GM12801 (cell line): ENCODE measurements around the gene WDR86.

Experiments used
- TF ChIP-seq, protein P1 (sequence below): IDR thresholded peaks from one replicate; pipeline ENCODE4 v1.5.1; 2011; ENCODE audit warnings: control low read depth; ENCODE audit not compliant: insufficient read length; ENCODE audit errors: extremely low read depth

The WDR86 gene

DNA sequence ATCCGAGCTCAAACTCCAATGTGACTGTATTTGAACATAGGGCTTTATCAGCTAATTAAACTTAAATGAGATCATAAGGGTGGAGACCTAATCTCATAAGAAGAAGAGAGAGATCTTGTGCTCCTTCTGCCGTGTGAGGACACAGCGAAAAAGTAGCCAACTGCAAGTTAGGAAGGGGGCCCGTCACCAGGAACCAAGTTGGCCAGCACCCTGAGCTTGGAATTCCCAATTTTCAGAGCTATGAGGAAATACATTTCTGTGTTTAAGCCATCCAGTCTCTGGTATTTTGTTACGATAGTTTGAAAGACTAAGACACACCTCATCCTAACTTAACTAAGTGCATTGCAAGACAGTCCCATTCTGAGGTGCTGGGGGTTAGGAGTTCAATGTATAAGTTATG, 14.1 kb upstream of the WDR86 start:
- TF ChIP-seq, protein P1, sequence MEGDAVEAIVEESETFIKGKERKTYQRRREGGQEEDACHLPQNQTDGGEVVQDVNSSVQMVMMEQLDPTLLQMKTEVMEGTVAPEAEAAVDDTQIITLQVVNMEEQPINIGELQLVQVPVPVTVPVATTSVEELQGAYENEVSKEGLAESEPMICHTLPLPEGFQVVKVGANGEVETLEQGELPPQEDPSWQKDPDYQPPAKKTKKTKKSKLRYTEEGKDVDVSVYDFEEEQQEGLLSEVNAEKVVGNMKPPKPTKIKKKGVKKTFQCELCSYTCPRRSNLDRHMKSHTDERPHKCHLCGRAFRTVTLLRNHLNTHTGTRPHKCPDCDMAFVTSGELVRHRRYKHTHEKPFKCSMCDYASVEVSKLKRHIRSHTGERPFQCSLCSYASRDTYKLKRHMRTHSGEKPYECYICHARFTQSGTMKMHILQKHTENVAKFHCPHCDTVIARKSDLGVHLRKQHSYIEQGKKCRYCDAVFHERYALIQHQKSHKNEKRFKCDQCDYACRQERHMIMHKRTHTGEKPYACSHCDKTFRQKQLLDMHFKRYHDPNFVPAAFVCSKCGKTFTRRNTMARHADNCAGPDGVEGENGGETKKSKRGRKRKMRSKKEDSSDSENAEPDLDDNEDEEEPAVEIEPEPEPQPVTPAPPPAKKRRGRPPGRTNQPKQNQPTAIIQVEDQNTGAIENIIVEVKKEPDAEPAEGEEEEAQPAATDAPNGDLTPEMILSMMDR = no peak

DNA sequence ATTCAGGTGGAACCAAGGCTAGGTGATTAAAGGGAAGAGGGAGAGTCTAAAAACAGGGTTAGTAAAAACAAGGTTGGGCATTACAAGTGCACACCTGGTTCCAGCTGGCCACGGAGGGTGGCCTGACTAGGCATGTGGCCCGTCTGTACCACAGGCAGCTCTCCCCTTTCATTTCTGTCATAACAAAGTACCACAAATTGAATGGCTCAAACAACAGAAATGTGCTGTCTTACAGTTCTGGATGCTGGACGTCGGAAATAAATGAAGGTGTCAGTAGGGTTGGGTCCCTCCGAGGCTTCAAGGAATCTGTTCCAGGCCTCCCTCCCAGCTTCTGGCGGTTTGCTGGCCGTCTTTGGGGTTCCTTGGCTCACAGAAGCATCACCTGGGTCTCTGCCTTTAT, 13.4 kb upstream of the WDR86 start:
- TF ChIP-seq, protein P1 = no peak

DNA sequence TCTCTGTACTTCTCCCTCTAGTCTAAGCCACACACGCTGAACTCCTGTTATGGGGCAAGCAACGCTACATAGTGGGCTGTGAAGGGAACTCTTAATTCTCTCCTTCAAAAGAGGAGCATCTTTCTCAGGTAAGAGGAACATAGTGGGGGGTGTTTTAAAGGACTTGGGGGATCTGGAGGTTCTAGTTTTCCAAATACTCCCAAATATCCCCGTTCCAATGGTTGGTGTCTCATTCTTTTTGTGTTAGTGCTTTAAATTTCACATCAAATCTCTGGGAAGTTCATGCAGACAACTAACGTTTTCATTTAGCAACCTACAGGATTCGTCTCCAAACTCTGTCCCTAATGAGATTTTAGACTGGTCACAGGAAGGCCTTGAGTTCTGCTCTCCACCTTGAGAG, 12.4 kb upstream of the WDR86 start:
- TF ChIP-seq, protein P1 = no peak

DNA sequence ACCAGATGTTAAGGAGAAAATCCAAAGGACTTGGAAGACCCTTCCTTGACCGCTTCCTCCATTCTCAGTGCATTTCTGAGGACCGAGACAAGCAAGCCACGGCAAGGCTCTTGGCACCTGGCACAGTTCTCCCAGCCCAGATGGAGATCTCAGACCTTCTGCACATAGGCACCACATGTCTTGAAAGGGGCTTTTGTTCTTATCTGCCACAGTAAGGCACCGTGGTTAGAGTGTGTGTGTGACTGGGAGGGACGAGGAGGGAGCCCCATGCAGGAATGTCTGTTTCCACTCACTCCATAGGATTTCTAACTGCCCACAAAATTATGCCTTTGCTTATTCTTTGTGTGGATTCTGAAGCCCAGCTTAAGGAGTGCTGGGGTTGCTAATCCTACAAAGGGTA, 10.3 kb upstream of the WDR86 start:
- TF ChIP-seq, protein P1 = no peak

DNA sequence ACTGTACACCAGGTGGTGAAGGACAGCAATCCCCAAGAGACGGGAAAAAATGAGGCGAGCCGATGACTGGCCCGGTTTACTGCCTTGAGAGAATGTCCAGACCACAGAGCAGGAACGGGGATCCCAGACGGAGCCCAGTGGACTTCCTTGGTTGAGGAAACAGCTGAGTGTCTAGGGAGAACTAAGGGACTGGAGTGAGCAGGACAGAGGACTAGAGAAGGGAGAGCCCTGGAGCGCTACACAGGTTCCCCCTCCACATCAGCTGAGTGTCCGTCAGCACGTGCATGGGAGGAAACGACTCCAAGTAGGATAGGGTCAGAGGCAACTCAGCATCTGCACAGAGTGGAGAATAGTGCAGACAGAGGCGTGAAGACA, 7.1 kb upstream of the WDR86 start:
- TF ChIP-seq, protein P1 = no peak

DNA sequence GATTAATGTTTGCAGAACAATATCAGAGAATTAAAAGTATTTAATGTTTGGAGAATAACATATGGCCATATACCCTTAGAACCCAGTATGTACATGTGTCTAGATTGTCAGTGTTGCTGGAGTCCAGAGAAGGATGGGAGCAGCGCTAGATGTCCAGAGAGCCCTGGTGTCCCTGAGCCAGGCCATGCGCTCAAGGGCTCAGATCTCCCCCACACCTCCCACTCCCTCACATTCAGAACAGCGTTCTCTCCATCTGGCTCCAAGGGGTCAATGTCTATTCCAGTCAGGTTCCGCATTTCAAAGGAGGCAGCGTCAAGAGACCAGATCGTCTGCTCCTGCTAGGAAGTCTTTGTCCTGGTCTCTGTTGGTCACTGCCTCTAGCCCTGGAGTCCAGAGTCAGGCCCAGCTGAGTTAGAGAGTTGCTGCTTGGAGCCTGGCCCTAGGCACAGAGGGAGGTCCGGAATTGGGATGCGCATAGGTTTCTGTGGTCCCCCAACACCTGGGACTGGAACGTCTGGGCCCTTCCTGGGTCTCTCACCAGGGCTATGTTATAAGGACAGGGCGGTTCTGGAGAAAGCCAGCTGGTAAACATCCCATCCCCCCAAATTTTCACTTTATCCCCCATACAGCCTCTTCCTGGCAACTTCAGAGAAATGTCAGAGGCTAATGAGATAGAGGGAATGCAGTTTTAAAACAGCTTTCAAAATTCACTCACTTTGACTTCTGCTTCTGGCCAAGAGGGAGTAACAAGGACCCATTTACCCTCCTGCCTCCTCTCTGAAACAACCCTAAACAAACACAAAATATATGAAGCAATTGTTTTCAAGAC, 6.5 kb upstream of the WDR86 start:
- TF ChIP-seq, protein P1 = no peak

DNA sequence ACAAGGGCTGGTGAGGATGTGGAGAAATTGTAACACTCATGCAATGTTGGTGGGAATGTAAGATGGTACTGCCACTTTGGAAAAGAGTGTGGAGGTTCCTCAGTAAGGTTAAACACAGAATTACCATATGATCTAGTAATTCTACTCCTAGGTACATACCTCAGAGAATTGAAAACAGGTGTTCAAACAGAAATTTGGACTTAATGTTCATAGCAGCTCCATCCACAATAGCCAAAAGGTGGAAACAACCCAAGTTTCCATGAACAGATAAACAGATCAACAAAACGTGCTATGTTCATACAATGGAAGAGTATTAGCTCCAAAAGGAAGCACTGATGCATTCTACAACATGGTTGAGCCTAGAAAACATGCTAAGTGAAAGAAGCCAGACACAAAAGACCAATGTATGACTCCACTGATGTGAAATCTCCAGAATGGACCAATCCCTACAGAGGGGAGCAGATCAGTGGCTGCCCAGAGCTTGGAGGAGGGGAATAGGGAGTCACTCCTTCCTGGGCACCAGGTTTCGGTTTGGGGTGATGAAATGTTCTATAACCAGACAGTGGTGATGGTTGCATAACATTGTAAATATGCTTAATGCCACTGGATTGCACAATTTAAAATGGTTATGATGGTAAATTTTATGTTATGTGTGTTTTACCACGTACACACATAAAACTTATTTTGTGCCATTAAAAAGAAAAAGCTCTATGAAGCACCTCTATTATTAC, 5.7 kb upstream of the WDR86 start:
- TF ChIP-seq, protein P1 = no peak
